HepG2 (cell line): ENCODE measurements around the gene MAN2C1. TPM values are rescaled to one million over a fixed set of nuclear protein-coding genes. Genes with fewer than 3 reads are reported as not detected.

Experiments used
- HNF4A ChIP-seq: sonication (generic); formaldehyde crosslinking; IDR thresholded peaks from 2 replicates; pipeline ENCODE4 v1.4.0; 2020; ENCODE audit warnings: missing genetic modification reagents
- MBNL3 ChIP-seq: fragments of 250-450 bp; sonication (Bioruptor Pico); conservative IDR thresholded peaks from 2 replicates; pipeline ENCODE4 v1.8.0; 2022; ENCODE audit warnings: mild to moderate bottlenecking, inconsistent platforms
- MXI1 ChIP-seq: IDR thresholded peaks from 3 replicates; pipeline ENCODE4 v1.6.1; 2012; ENCODE audit warnings: low read depth, low read length, inconsistent platforms, borderline replicate concordance
- NR1H2 ChIP-seq: sonication (generic); formaldehyde crosslinking; IDR thresholded peaks from 2 replicates; pipeline ENCODE4 v1.8.1; 2022; ENCODE audit warnings: low read depth, missing genetic modification reagents, borderline replicate concordance
- NR2F2 ChIP-seq: IDR thresholded peaks from 2 replicates; pipeline ENCODE4 v1.6.1; 2012; ENCODE audit warnings: low read depth, inconsistent platforms, borderline replicate concordance
- SP5 ChIP-seq: IDR thresholded peaks from 2 replicates; pipeline ENCODE4 v1.6.1; 2016; ENCODE audit warnings: low read depth, borderline replicate concordance
- XBP1 ChIP-seq: sonication (generic); formaldehyde crosslinking; IDR thresholded peaks from 2 replicates; pipeline ENCODE4 v1.5.0; 2020; ENCODE audit warnings: missing genetic modification reagents
- ZNF235 ChIP-seq: sonication (generic); formaldehyde crosslinking; IDR thresholded peaks from 2 replicates; pipeline ENCODE4 v1.8.1; 2023; ENCODE audit warnings: mild to moderate bottlenecking, missing genetic modification reagents, borderline replicate concordance
- ZNF607 ChIP-seq: sonication (generic); formaldehyde crosslinking; IDR thresholded peaks from 2 replicates; pipeline ENCODE4 v1.5.1; 2020; ENCODE audit warnings: missing genetic modification reagents, mild to moderate bottlenecking, borderline replicate concordance
- polyA plus RNA-seq, 8 experiments: library from polyadenylated mRNA; depleted of rRNA in 3 of 8; stranded (reverse) in 7 of 8; unstranded in 1 of 8; fragments of >200 nt; fragmentation: Illumina TruSeq in 4 of 8; extraction: Trizol in 4 of 8; gene quantifications; 2 replicates each; pipeline versions ENCODE4 v1.2.1 to v1.2.3, GENCODE V29; 2011 to 2016; ENCODE audit warnings: low read depth in 4 of 8, missing spikeins in 1 of 8, mixed read lengths in 1 of 8; ENCODE audit not compliant: insufficient read depth in 1 of 8
- total RNA-seq, 5 experiments: library from RNA; depleted of rRNA; stranded (reverse); fragments of >200 nt; fragmentation: Illumina TruSeq; extraction: Trizol; gene quantifications; 2 replicates each; pipeline ENCODE4 v1.2.3, GENCODE V29; 2016; ENCODE audit warnings: low read depth in 1 of 5
- TF ChIP-seq, protein P1 (sequence below): sonication (generic); formaldehyde crosslinking; IDR thresholded peaks from 2 replicates; pipeline ENCODE4 v1.4.0; 2020; ENCODE audit warnings: missing genetic modification reagents, mild to moderate bottlenecking, borderline replicate concordance
- TF ChIP-seq, protein P2 (sequence below): IDR thresholded peaks from 2 replicates; pipeline ENCODE4 v1.6.1; 2016; ENCODE audit warnings: low read depth
- TF ChIP-seq, protein P3 (sequence below): sonication (generic); formaldehyde crosslinking; IDR thresholded peaks from 2 replicates; pipeline ENCODE4 v1.4.0; 2020; ENCODE audit warnings: missing genetic modification reagents, borderline replicate concordance
- TF ChIP-seq, protein P4 (sequence below): sonication (generic); formaldehyde crosslinking; IDR thresholded peaks from 2 replicates; pipeline ENCODE4 v1.4.0; 2020; ENCODE audit warnings: missing genetic modification reagents

MAN2C1 gene
- total and polyA plus RNA-seq, 2 of the 13 experiments (the other 11 are each of a cell fraction or from before 2014, with no cell fraction given): 62.6 to 71.0 TPM

DNA sequence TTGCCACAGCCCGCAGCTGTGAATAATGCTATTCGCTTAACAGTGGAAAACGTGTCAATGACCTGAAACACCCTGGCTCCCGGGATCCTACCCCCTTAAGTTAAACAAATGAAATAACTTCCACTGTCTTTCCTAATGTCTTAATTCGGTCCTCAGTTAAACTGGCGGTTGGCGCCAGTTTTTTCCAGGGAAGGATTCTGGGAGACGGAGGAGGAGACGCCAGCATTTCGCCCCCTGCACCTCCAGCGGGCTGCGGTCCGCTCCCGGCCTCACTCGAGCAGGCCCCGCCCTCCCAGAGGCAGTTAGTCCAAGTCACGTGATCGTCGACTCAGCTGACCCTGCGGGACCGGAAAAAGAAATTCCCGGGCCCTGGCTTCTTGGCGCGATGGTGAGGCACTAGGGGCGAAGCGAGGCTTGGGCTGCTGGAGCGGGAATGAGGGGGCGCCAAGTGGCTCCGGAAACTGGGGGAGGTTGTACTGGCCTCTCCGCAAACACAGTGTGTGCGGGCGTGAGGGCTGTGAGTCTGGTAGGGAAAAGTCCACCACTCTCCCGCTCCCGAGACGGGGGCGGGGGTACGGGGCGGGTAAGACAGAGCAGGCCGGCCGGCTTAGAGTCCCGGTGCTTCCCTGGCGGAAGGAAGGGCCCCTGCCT is 32.6 kb downstream of the MAN2C1 start, which contains the start of gene COMMD4 (continued):
- TF ChIP-seq, protein P1, sequence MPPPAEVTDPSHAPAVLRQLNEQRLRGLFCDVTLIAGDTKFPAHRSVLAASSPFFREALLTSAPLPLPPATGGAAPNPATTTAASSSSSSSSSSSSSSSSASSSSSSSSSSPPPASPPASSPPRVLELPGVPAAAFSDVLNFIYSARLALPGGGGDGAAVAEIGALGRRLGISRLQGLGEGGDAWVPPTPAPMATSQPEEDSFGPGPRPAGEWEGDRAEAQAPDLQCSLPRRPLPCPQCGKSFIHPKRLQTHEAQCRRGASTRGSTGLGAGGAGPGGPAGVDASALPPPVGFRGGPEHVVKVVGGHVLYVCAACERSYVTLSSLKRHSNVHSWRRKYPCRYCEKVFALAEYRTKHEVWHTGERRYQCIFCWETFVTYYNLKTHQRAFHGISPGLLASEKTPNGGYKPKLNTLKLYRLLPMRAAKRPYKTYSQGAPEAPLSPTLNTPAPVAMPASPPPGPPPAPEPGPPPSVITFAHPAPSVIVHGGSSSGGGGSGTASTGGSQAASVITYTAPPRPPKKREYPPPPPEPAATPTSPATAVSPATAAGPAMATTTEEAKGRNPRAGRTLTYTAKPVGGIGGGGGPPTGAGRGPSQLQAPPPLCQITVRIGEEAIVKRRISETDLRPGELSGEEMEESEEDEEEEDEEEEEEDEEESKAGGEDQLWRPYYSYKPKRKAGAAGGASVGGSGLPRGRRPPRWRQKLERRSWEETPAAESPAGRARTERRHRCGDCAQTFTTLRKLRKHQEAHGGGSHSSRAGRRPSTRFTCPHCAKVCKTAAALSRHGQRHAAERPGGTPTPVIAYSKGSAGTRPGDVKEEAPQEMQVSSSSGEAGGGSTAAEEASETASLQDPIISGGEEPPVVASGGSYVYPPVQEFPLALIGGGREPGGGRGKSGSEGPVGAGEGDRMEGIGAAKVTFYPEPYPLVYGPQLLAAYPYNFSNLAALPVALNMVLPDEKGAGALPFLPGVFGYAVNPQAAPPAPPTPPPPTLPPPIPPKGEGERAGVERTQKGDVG (CRISPR knock-in tag): 0 out of 2 replicates have a peak, but pooled peaks have one; percentile 20
- TF ChIP-seq SP5 (CRISPR knock-in tag) (peak; percentile 57), NR2F2 (peak; percentile 36; the same call in 1 of the 2 replicates), MBNL3 (CRISPR knock-in tag) (no peak), ZNF607 (CRISPR knock-in tag) (peak; percentile 47; the same call in 1 of the 2 replicates), NR1H2 (CRISPR knock-in tag) (no peak), ZNF235 (CRISPR knock-in tag) (0 out of 2 replicates have a peak, but pooled peaks have one; percentile 27), XBP1 (no peak), MXI1 (peak; percentile 70; the same call in 1 of the 3 replicates), HNF4A (CRISPR knock-in tag) (no peak)
- TF ChIP-seq, protein P2, sequence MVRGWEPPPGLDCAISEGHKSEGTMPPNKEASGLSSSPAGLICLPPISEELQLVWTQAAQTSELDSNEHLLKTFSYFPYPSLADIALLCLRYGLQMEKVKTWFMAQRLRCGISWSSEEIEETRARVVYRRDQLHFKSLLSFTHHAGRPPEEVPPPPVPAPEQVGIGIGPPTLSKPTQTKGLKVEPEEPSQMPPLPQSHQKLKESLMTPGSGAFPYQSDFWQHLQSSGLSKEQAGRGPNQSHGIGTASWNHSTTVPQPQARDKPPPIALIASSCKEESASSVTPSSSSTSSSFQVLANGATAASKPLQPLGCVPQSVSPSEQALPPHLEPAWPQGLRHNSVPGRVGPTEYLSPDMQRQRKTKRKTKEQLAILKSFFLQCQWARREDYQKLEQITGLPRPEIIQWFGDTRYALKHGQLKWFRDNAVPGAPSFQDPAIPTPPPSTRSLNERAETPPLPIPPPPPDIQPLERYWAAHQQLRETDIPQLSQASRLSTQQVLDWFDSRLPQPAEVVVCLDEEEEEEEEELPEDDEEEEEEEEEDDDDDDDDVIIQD (CRISPR knock-in tag): peak; percentile 52; the same call in 1 of the 2 replicates
- TF ChIP-seq, protein P3, sequence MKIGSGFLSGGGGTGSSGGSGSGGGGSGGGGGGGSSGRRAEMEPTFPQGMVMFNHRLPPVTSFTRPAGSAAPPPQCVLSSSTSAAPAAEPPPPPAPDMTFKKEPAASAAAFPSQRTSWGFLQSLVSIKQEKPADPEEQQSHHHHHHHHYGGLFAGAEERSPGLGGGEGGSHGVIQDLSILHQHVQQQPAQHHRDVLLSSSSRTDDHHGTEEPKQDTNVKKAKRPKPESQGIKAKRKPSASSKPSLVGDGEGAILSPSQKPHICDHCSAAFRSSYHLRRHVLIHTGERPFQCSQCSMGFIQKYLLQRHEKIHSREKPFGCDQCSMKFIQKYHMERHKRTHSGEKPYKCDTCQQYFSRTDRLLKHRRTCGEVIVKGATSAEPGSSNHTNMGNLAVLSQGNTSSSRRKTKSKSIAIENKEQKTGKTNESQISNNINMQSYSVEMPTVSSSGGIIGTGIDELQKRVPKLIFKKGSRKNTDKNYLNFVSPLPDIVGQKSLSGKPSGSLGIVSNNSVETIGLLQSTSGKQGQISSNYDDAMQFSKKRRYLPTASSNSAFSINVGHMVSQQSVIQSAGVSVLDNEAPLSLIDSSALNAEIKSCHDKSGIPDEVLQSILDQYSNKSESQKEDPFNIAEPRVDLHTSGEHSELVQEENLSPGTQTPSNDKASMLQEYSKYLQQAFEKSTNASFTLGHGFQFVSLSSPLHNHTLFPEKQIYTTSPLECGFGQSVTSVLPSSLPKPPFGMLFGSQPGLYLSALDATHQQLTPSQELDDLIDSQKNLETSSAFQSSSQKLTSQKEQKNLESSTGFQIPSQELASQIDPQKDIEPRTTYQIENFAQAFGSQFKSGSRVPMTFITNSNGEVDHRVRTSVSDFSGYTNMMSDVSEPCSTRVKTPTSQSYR (CRISPR knock-in tag): peak; percentile 16; the same call in 1 of the 2 replicates
- TF ChIP-seq, protein P4, sequence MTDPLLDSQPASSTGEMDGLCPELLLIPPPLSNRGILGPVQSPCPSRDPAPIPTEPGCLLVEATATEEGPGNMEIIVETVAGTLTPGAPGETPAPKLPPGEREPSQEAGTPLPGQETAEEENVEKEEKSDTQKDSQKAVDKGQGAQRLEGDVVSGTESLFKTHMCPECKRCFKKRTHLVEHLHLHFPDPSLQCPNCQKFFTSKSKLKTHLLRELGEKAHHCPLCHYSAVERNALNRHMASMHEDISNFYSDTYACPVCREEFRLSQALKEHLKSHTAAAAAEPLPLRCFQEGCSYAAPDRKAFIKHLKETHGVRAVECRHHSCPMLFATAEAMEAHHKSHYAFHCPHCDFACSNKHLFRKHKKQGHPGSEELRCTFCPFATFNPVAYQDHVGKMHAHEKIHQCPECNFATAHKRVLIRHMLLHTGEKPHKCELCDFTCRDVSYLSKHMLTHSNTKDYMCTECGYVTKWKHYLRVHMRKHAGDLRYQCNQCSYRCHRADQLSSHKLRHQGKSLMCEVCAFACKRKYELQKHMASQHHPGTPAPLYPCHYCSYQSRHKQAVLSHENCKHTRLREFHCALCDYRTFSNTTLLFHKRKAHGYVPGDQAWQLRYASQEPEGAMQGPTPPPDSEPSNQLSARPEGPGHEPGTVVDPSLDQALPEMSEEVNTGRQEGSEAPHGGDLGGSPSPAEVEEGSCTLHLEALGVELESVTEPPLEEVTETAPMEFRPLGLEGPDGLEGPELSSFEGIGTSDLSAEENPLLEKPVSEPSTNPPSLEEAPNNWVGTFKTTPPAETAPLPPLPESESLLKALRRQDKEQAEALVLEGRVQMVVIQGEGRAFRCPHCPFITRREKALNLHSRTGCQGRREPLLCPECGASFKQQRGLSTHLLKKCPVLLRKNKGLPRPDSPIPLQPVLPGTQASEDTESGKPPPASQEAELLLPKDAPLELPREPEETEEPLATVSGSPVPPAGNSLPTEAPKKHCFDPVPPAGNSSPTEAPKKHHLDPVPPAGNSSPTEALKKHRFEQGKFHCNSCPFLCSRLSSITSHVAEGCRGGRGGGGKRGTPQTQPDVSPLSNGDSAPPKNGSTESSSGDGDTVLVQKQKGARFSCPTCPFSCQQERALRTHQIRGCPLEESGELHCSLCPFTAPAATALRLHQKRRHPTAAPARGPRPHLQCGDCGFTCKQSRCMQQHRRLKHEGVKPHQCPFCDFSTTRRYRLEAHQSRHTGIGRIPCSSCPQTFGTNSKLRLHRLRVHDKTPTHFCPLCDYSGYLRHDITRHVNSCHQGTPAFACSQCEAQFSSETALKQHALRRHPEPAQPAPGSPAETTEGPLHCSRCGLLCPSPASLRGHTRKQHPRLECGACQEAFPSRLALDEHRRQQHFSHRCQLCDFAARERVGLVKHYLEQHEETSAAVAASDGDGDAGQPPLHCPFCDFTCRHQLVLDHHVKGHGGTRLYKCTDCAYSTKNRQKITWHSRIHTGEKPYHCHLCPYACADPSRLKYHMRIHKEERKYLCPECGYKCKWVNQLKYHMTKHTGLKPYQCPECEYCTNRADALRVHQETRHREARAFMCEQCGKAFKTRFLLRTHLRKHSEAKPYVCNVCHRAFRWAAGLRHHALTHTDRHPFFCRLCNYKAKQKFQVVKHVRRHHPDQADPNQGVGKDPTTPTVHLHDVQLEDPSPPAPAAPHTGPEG (CRISPR knock-in tag): 0 out of 2 replicates have a peak, but pooled peaks have one; percentile 64
